ENCODE measurements around the gene PRSS50. TPM values are rescaled to one million over a fixed set of nuclear protein-coding genes. Genes with fewer than 3 reads are reported as not detected.
A peak's percentile ranks its signal among the peaks of the same experiment; 100 is the strongest.

Gene PRSS50
- total RNA-seq, 1 experiment from 2014 or later = 0.70 TPM

DNA sequence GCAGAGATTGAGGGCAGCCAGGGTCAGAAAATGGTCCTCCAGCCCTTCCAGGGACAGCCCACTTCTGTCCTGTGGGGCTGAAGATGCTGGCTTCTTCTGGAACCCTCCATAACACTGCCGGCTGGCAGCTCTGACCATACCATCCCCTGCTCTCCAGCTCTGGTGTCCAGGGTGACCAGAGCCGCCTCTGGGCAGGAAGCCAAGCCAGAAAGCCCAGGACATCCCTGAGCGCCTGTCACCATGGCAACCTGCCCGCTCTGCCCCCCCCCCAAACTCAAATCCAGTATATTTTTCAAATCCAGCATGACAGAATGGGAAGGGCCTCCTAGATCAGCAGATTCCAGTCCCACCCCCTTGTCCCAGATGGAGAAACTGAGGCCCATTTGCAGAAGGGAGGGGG, 16.9 kb downstream of the PRSS50 start:
- CTCF ChIA-PET = interaction anchor here (1.3 to 2.5 kb wide), 3 partner anchors 15 to 212 kb away, joined by 5 to 14 read pairs (median 11); no protein-coding TSS in a partner anchor
- peak overlapping the region; percentile 46 for H3K4me3 Mint-ChIP-seq
- H3K27me3 Mint-ChIP-seq (ENCODE audit: low read depth) = peaks cover 27% of the 10 kb centered on the region
- H3K27ac Mint-ChIP-seq = no peak overlapping the region
- DNase-seq (ENCODE audit: low spot score) (no peak), ATAC-seq (no peak)
- H3K9me3 Mint-ChIP-seq = no peaks in the 10 kb centered on the region
- TF ChIP-seq, protein P1, sequence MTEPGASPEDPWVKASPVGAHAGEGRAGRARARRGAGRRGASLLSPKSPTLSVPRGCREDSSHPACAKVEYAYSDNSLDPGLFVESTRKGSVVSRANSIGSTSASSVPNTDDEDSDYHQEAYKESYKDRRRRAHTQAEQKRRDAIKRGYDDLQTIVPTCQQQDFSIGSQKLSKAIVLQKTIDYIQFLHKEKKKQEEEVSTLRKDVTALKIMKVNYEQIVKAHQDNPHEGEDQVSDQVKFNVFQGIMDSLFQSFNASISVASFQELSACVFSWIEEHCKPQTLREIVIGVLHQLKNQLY (CRISPR knock-in tag; IDR thresholded peaks at IDR 0.05) = no peak
- TF ChIP-seq, protein P2, sequence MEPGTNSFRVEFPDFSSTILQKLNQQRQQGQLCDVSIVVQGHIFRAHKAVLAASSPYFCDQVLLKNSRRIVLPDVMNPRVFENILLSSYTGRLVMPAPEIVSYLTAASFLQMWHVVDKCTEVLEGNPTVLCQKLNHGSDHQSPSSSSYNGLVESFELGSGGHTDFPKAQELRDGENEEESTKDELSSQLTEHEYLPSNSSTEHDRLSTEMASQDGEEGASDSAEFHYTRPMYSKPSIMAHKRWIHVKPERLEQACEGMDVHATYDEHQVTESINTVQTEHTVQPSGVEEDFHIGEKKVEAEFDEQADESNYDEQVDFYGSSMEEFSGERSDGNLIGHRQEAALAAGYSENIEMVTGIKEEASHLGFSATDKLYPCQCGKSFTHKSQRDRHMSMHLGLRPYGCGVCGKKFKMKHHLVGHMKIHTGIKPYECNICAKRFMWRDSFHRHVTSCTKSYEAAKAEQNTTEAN (CRISPR knock-in tag; IDR thresholded peaks at IDR 0.05) = no peak
- TF ChIP-seq ELF4 (CRISPR knock-in tag; IDR thresholded peaks at IDR 0.05; ENCODE audit: low read depth) (no peak), TCF7 (CRISPR knock-in tag; IDR thresholded peaks at IDR 0.05; ENCODE audit: low read depth) (no peak), ZNF396 (CRISPR knock-in tag; IDR thresholded peaks at IDR 0.05; ENCODE audit: borderline replicate concordance) (no peak), FOXK1 (CRISPR knock-in tag; IDR thresholded peaks at IDR 0.05) (no peak), ZNF317 (CRISPR knock-in tag; IDR thresholded peaks at IDR 0.05; ENCODE audit: borderline replicate concordance, low read depth) (no peak), NFYB (CRISPR knock-in tag; conservative IDR thresholded peaks at IDR 0.05; ENCODE audit: low read depth) (no peak), GABPB1 (CRISPR knock-in tag; IDR thresholded peaks at IDR 0.05) (no peak), ZBTB21 (CRISPR knock-in tag; IDR thresholded peaks at IDR 0.05; ENCODE audit: borderline replicate concordance) (no peak), CBFB (CRISPR knock-in tag; IDR thresholded peaks at IDR 0.05; ENCODE audit: low read depth) (no peak), OVOL2 (CRISPR knock-in tag; IDR thresholded peaks at IDR 0.05; ENCODE audit: borderline replicate concordance) (no peak), MXD4 (CRISPR knock-in tag; IDR thresholded peaks at IDR 0.05; ENCODE audit: borderline replicate concordance) (no peak), HMGA2 (CRISPR knock-in tag; IDR thresholded peaks at IDR 0.05) (no peak)
- TF ChIP-seq, protein P3, sequence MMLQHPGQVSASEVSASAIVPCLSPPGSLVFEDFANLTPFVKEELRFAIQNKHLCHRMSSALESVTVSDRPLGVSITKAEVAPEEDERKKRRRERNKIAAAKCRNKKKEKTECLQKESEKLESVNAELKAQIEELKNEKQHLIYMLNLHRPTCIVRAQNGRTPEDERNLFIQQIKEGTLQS (CRISPR knock-in tag; conservative IDR thresholded peaks at IDR 0.05) = no peak
- TF ChIP-seq, protein P4, sequence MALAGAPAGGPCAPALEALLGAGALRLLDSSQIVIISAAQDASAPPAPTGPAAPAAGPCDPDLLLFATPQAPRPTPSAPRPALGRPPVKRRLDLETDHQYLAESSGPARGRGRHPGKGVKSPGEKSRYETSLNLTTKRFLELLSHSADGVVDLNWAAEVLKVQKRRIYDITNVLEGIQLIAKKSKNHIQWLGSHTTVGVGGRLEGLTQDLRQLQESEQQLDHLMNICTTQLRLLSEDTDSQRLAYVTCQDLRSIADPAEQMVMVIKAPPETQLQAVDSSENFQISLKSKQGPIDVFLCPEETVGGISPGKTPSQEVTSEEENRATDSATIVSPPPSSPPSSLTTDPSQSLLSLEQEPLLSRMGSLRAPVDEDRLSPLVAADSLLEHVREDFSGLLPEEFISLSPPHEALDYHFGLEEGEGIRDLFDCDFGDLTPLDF (CRISPR knock-in tag; IDR thresholded peaks at IDR 0.05) = no peak
- TF ChIP-seq, protein P5, sequence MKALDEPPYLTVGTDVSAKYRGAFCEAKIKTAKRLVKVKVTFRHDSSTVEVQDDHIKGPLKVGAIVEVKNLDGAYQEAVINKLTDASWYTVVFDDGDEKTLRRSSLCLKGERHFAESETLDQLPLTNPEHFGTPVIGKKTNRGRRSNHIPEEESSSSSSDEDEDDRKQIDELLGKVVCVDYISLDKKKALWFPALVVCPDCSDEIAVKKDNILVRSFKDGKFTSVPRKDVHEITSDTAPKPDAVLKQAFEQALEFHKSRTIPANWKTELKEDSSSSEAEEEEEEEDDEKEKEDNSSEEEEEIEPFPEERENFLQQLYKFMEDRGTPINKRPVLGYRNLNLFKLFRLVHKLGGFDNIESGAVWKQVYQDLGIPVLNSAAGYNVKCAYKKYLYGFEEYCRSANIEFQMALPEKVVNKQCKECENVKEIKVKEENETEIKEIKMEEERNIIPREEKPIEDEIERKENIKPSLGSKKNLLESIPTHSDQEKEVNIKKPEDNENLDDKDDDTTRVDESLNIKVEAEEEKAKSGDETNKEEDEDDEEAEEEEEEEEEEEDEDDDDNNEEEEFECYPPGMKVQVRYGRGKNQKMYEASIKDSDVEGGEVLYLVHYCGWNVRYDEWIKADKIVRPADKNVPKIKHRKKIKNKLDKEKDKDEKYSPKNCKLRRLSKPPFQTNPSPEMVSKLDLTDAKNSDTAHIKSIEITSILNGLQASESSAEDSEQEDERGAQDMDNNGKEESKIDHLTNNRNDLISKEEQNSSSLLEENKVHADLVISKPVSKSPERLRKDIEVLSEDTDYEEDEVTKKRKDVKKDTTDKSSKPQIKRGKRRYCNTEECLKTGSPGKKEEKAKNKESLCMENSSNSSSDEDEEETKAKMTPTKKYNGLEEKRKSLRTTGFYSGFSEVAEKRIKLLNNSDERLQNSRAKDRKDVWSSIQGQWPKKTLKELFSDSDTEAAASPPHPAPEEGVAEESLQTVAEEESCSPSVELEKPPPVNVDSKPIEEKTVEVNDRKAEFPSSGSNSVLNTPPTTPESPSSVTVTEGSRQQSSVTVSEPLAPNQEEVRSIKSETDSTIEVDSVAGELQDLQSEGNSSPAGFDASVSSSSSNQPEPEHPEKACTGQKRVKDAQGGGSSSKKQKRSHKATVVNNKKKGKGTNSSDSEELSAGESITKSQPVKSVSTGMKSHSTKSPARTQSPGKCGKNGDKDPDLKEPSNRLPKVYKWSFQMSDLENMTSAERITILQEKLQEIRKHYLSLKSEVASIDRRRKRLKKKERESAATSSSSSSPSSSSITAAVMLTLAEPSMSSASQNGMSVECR (CRISPR knock-in tag; IDR thresholded peaks at IDR 0.05; ENCODE audit: borderline replicate concordance) = no peak
- TF ChIP-seq, protein P6, sequence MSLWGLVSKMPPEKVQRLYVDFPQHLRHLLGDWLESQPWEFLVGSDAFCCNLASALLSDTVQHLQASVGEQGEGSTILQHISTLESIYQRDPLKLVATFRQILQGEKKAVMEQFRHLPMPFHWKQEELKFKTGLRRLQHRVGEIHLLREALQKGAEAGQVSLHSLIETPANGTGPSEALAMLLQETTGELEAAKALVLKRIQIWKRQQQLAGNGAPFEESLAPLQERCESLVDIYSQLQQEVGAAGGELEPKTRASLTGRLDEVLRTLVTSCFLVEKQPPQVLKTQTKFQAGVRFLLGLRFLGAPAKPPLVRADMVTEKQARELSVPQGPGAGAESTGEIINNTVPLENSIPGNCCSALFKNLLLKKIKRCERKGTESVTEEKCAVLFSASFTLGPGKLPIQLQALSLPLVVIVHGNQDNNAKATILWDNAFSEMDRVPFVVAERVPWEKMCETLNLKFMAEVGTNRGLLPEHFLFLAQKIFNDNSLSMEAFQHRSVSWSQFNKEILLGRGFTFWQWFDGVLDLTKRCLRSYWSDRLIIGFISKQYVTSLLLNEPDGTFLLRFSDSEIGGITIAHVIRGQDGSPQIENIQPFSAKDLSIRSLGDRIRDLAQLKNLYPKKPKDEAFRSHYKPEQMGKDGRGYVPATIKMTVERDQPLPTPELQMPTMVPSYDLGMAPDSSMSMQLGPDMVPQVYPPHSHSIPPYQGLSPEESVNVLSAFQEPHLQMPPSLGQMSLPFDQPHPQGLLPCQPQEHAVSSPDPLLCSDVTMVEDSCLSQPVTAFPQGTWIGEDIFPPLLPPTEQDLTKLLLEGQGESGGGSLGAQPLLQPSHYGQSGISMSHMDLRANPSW (CRISPR knock-in tag; conservative IDR thresholded peaks at IDR 0.05; ENCODE audit: low read depth) = no peak
- TF ChIP-seq, protein P7, sequence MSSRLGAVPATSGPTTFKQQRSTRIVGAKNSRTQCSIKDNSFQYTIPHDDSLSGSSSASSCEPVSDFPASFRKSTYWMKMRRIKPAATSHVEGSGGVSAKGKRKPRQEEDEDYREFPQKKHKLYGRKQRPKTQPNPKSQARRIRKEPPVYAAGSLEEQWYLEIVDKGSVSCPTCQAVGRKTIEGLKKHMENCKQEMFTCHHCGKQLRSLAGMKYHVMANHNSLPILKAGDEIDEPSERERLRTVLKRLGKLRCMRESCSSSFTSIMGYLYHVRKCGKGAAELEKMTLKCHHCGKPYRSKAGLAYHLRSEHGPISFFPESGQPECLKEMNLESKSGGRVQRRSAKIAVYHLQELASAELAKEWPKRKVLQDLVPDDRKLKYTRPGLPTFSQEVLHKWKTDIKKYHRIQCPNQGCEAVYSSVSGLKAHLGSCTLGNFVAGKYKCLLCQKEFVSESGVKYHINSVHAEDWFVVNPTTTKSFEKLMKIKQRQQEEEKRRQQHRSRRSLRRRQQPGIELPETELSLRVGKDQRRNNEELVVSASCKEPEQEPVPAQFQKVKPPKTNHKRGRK (CRISPR knock-in tag; IDR thresholded peaks at IDR 0.05; ENCODE audit: borderline replicate concordance) = no peak
- POLR2A ChIA-PET = no interaction called here
- H3K36me3 Mint-ChIP-seq = no peaks in the 10 kb centered on the region
- peaks cover 2% of the 10 kb centered on the region for H3K4me1 Mint-ChIP-seq
